NOMO-1 treated with DMSO at 0.1 percent for 48 hours (cell line): Measurements from ENCODE around the gene UFC1.
A peak's percentile ranks its signal among the peaks of the same experiment; 100 is the strongest.

Source experiments
- DNase-seq: peaks from one replicate; lab custom pipeline; 2025; ENCODE audit not compliant: unreplicated experiment; lab: John Stamatoyannopoulos, UW

UFC1 gene

GRCh38 chr1:161192476-161193465 lies 39.0 kb downstream of the UFC1 start:
- peak; percentile 80 for DNase-seq

DNA sequence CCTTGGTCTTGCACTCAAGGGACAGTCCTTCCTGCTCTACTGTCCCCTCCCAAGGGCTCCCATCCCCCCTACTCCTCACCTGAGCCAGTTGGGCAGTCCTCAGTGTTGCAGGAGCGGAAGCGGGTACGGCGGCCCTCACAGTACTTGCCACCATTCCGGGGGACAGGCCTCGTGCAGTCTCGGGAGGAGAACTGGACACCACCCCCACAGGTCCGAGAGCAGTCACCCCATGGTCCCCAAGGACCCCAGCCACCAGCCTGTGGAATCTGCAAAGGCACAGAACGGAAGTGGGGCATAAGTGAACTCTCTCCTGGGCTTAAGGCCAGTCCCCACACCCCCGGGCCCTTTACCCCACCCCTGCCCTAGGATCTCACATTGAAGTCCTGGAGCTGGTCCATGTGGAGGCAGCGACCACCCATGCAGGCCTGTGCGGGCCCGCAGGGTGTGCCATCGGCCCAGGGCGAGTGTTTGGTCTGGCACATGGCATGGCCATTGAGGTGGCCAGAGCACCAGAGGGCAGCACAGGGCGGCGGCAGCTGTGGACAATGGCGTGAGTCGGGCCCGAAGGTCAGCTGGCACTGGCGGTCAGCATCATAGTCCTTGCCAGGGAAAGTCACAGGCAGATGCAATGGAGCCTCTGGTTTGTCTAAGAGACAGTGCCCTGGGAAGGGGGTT lies 39.9 kb downstream of the UFC1 start:
- DNase-seq: no peak

DNA sequence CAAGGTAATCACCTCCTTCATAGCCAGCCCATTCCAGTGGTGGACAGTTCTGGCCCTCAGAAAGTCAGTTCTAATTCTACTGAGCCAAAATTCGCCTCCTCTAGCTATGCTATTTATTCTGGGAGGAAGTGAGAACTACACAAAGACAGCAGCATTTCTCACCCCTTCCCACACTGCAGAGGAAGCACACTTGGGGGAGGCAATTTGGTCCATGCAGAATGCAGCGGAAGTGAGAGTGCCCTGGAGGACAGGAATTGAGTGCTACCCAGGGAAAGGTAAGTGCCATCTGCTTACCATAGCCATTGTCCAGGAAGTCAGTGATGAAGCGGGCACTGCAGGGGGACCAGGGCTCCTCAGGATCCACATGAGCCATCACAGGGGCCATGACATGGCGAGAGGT lies 41.4 kb downstream of the UFC1 start:
- DNase-seq: peak; percentile 68

GRCh38 chr1:161196111-161196510 lies 42.3 kb downstream of the UFC1 start:
- DNase-seq: no peak

- no peak for DNase-seq
Observed at GRCh38 chr1:161196521-161197451, 43.0 kb downstream of the UFC1 start.

GRCh38 chr1:161197560-161198193 lies 43.9 kb downstream of the UFC1 start:
- DNase-seq: no peak

DNA sequence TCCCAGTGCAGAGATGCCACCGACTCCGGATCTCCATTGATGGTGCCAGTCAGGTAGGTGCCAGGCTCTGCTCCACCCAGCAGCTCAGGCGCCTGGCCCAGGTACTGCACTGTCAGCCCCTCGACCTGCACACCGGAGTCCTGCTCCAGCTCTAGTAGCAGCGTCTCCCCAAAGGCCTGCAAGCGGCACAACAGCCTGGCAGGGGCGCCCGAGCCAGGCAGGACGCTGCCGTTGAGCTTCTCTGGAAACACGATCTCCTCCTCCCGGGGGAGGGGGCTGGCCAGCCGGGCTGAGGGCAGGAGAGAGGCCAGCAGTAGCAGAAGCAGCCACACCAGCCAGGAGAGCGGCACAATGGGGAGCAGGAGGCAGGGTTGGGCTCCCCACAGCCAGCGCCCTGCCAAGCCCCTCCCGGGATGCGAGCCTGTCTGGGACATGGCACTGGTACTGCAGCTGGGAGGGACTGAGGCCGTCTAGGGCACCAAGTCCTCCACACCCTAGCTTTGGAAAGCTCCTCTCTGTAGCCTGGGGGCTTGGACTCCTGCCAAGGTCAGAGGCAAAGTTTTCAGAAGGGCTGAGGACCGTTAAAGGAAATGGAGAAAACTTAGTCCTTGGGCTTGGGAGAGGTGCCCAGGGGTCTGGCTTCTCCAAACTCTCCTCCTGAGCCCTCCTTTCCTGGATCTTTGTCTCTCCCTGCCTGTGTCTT lies 44.6 kb downstream of the UFC1 start:
- DNase-seq: no peak

DNA sequence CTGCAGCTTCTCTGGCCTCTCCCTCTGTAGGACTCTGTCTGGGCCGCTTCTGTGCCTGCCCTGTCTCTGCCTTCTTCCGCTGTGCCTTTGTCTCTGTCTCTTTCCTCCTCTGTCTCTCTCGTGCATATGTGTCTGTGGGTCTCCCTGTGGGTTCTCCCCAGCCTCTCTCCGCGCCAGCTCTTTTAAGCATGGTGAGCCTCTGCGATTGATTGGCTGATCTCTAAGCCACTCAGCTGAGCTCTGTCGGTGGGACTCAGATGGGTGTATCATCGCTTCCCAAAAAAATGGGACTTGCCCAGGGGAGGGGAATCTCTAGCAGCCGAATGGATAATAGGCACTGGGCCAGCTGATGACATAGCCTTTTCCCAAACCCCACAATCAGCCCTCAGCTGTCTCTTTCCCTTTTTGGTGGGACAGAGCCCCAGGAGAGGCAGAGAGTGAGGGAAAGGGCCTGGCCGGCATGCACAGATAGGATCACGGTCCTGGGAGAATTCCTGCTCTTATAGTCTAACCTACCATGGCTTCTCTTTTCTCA lies 45.2 kb downstream of the UFC1 start, which contains the start of gene ADAMTS4:
TSS of gene ADAMTS4 (minus strand) at position 158 of the 535 bp plus-strand sequence. CDS start 427 bp downstream, outside the sequence.
- DNase-seq: no peak

DNA sequence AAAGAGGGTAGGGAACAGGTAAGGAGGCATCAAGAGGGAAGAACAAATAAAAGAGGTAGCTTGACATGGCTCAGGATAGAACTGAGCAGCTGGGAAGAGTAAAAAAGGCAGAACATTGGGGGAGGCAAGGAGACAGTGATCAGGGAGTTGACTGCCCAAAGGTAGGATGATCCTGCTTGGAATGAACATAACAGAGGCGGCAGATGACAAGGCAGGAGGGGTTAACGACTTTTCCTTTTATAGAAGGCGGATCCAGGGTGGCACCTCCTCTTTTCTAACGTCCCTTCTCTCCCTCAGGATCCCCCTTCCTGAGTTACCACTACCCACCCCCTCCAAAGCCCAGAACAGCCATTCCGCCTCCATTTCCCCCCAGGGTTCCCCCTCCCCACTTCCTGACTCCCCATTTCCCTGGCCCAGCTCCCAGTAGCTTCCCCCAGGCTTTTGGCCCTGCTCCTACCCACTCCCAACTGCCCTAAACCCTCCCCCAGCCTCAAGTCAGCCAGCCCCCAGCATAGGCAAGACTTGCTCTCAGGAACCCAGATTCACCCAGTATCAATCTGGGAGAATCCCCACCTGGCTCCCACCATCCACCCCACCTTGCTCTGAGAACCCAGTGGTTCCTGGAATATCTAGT lies 45.8 kb downstream of the UFC1 start:
- DNase-seq: no peak

GRCh38 chr1:161200421-161200991 lies 46.7 kb downstream of the UFC1 start:
- DNase-seq: no peak

- peak; percentile 40 for DNase-seq
Observed at GRCh38 chr1:161200992-161201835, 47.4 kb downstream of the UFC1 start.

DNA sequence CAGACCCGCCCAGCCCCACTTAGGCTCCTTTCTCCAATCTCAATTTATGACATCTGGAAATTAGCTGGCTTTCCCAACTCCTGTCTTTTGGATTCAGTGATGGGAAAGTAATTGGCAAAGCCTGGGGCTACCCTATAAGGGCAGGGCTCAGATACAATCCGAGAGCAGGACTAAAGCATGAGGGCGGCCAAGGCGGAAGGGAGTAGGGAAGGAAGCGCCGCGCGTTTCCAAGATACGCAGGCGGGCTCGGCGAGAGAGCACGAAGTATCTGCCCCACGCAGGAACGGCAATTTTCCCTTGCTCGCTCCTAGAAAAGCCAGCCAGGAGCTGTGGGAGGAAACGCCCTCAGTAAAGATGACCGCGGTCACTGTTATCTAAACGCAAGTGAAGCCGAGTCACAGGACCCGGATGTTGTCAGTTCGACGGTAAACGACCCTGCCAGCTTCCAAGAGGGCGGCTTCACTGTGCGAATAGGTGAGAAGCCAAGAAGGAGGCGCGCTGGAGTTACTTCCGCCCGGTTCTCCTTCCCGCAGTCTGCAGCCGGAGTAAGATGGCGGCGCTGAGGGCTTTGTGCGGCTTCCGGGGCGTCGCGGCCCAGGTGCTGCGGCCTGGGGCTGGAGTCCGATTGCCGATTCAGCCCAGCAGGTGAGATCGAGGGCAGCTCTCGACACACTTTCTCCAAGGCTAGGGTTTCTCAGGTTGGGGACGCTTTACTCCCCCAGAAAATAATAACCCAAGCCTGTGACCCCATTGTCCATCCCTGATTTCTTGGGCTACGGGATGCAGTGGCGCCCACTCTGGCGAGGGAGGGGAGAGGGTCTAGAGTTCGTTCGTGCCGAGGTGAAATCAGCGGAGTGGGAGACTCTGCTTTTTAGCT lies 48.3 kb downstream of the UFC1 start, which contains the start of gene NDUFS2:
TSS of gene NDUFS2 (plus strand) at position 532 of the 877 bp plus-strand sequence. CDS start at position 551, 19 bp downstream.
- peak; percentile 99 for DNase-seq

DNA sequence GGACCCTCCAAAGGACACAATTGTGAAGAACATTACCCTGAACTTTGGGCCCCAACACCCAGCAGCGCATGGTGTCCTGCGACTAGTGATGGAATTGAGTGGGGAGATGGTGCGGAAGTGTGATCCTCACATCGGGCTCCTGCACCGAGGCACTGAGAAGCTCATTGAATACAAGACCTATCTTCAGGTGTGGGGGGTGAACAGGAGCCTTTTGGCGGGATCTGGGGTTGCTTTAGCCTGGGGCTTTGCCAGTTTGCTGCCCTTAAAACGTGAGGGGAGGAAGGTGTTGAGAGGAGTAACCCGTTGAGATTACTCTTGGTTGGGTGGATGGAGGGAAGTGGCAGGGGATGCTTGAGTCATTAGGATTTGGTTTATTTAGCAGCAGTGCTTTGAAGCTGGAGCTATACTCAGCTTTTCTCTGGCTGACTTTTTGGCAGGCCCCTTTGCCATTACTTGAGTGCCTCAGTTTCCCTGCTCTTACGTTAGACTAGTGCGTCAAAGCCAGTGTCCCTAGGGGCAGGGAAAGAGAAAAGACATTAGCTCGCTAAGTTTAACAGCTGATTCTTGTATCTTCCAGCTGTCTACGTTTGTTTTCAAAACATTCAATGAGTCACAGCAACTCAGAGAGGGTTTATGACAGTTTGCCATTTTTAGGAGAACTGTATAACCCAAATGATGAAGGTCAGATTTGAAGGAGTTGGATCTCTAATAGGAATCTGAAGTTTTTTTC lies 52.8 kb downstream of the UFC1 start:
- no peak for DNase-seq

DNA sequence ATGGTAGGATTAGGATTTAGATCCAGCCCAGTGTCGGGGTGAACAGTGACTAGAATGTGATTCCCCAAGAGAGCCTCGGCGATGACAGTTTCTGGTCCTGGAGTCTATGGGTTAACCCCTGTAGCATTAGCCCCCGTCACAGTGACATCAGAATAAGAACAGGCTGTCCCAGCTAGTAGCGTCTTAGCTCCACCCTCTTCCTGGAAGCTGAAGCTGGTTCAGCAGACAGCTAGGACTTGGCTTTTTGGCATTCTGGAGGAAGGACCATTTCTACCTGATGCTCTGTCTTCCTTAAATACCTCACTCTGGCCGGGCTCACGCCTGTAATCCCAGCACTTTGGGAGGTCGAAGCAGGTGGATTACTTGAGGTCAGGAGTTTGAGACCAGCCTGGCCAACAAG lies 53.4 kb downstream of the UFC1 start:
- no peak for DNase-seq
